ENCODE measurements around the gene WDR75.

The WDR75 gene

GRCh38 chr2:189506514-189506976, 65.3 kb downstream of the WDR75 start:
- Histone ChIP-seq H3K9ac (ENCODE audit: insufficient read length, low read depth) (no peak overlapping the region), H3K4me3 (ENCODE audit: insufficient read length, low read depth) (no peak overlapping the region), H3K9me3 (ENCODE audit: insufficient read depth, low read length) (peaks cover 5% of the 10 kb centered on the region; the same call in 1 of the 2 replicates), H3K4me1 (ENCODE audit: insufficient read depth, insufficient read length) (no peaks in the 10 kb centered on the region), H3K27me3 (ENCODE audit: insufficient read depth, insufficient read length) (no peaks in the 10 kb centered on the region), H3K36me3 (ENCODE audit: insufficient read depth, insufficient read length, low read length) (no peaks in the 10 kb centered on the region)
- TF ChIP-seq ZNF274 (IDR thresholded peaks at IDR 0.05; ENCODE audit: low read depth, low read length) (no peak), SUZ12 (IDR thresholded peaks at IDR 0.05; ENCODE audit: extremely low read depth, insufficient read depth, insufficient read length) (no peak), YY1 (IDR thresholded peaks at IDR 0.05; ENCODE audit: insufficient read depth, insufficient read length) (no peak)
- DNase-seq (ENCODE audit: low read depth, low spot score) = no peak

DNA sequence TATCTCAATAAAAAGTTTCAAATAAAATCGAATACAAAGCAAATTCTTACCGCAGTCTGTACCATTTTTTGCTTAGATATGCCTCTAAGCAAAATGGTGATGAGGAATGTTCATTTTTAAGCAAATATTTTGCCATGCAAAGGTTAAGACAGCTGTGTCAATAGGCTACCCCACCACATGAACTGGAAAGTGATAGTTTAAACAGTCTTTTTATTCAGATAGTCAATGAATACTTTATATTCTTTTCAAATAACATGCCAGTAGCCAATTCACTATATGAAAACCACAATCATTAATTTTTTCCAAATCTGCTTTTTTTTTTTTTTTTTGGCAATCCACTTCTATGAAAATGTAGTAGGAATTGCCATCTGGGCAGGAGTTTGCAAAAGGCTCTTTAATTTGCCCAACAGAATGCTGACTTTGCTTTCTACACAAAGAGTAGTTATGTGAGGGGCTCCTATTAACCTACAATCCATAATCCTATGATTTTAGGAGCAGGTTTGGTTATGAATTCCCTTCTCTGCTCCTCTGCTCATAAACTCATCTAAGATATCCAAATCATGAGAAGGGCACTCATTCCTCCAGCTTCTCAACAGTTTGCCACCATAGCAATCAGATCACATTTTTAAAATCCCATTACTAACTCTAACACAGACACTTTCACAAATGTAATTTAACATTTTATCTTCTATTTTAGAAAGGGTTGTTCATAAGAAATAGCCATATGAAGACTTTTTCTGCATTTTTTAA, 70.1 kb downstream of the WDR75 start:
- H3K36me3 ChIP-seq (ENCODE audit: insufficient read depth, insufficient read length, low read length) = no peaks in the 10 kb centered on the region
- H3K9me3 ChIP-seq (ENCODE audit: insufficient read depth, low read length) = peaks cover 5% of the 10 kb centered on the region; the same call in 1 of the 2 replicates
- DNase-seq (ENCODE audit: low read depth, low spot score) = no peak
- no peak for TF ChIP-seq ZNF274 (IDR thresholded peaks at IDR 0.05; ENCODE audit: low read depth, low read length)
- TF ChIP-seq SUZ12 (IDR thresholded peaks at IDR 0.05; ENCODE audit: extremely low read depth, insufficient read depth, insufficient read length) = no peak
- no peak for TF ChIP-seq YY1 (IDR thresholded peaks at IDR 0.05; ENCODE audit: insufficient read depth, insufficient read length)
- H3K4me1 ChIP-seq (ENCODE audit: insufficient read depth, insufficient read length) = no peaks in the 10 kb centered on the region
- H3K4me3 ChIP-seq (ENCODE audit: insufficient read length, low read depth) = no peak overlapping the region
- H3K9ac ChIP-seq (ENCODE audit: insufficient read length, low read depth) = no peak overlapping the region
- no peaks in the 10 kb centered on the region for H3K27me3 ChIP-seq (ENCODE audit: insufficient read depth, insufficient read length)

DNA sequence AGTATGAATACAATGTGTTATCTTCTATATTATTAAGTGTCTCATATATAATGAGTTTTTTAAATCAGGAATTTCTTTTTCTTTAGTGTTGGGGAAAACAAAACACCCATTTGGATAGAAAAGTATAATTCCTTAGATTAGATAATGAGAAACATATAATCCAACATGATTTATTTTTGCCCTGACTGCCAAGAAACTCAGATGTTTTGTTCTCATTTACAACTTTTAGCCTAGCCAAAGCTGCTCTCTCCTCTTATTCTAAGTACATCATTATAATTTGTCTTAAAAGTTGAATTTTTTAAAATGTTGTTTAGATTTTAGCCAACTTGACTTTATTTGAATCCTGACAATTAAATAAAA, 70.7 kb downstream of the WDR75 start:
- DNase-seq (ENCODE audit: low read depth, low spot score) = no peak
- Histone ChIP-seq H3K4me3 (ENCODE audit: insufficient read length, low read depth) (no peak overlapping the region), H3K36me3 (ENCODE audit: insufficient read depth, insufficient read length, low read length) (no peaks in the 10 kb centered on the region), H3K4me1 (ENCODE audit: insufficient read depth, insufficient read length) (no peaks in the 10 kb centered on the region), H3K9ac (ENCODE audit: insufficient read length, low read depth) (no peak overlapping the region), H3K9me3 (ENCODE audit: insufficient read depth, low read length) (peaks cover 5% of the 10 kb centered on the region; the same call in 1 of the 2 replicates), H3K27me3 (ENCODE audit: insufficient read depth, insufficient read length) (no peaks in the 10 kb centered on the region)
- TF ChIP-seq SUZ12 (IDR thresholded peaks at IDR 0.05; ENCODE audit: extremely low read depth, insufficient read depth, insufficient read length) (no peak), YY1 (IDR thresholded peaks at IDR 0.05; ENCODE audit: insufficient read depth, insufficient read length) (no peak), ZNF274 (IDR thresholded peaks at IDR 0.05; ENCODE audit: low read depth, low read length) (no peak)

- Histone ChIP-seq H3K9ac (ENCODE audit: insufficient read length, low read depth) (no peak overlapping the region), H3K36me3 (ENCODE audit: insufficient read depth, insufficient read length, low read length) (no peaks in the 10 kb centered on the region), H3K4me3 (ENCODE audit: insufficient read length, low read depth) (no peak overlapping the region), H3K27me3 (ENCODE audit: insufficient read depth, insufficient read length) (no peaks in the 10 kb centered on the region), H3K9me3 (ENCODE audit: insufficient read depth, low read length) (peaks cover 5% of the 10 kb centered on the region; the same call in 1 of the 2 replicates), H3K4me1 (ENCODE audit: insufficient read depth, insufficient read length) (no peaks in the 10 kb centered on the region)
- no peak for DNase-seq (ENCODE audit: low read depth, low spot score)
- TF ChIP-seq YY1 (IDR thresholded peaks at IDR 0.05; ENCODE audit: insufficient read depth, insufficient read length) (no peak), SUZ12 (IDR thresholded peaks at IDR 0.05; ENCODE audit: extremely low read depth, insufficient read depth, insufficient read length) (no peak), ZNF274 (IDR thresholded peaks at IDR 0.05; ENCODE audit: low read depth, low read length) (no peak)
Measured at GRCh38 chr2:189512879-189513278, 71.6 kb downstream of the WDR75 start.

DNA sequence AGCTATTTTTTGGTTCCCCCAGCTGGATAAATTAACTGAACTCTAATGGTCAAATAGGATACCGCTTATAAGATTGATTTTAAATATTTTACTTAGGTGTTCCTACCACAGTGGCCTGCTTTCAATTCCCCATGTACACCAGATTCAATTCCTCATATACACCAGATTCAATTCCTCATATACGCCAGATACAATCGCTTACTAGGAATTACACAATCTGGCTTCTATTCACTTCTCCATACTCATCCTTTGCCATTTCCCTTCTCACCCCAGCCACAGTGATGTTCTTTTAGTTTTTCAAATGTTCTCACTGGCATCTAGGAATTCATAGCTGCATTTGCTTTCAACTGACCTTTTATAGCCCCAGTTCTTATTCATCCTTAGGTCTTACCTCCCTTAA, 72.8 kb downstream of the WDR75 start:
- Histone ChIP-seq H3K9me3 (ENCODE audit: insufficient read depth, low read length) (peaks cover 5% of the 10 kb centered on the region; the same call in 1 of the 2 replicates), H3K4me1 (ENCODE audit: insufficient read depth, insufficient read length) (no peaks in the 10 kb centered on the region), H3K9ac (ENCODE audit: insufficient read length, low read depth) (no peak overlapping the region), H3K36me3 (ENCODE audit: insufficient read depth, insufficient read length, low read length) (no peaks in the 10 kb centered on the region), H3K4me3 (ENCODE audit: insufficient read length, low read depth) (no peak overlapping the region), H3K27me3 (ENCODE audit: insufficient read depth, insufficient read length) (no peaks in the 10 kb centered on the region)
- TF ChIP-seq YY1 (IDR thresholded peaks at IDR 0.05; ENCODE audit: insufficient read depth, insufficient read length) = no peak
- TF ChIP-seq SUZ12 (IDR thresholded peaks at IDR 0.05; ENCODE audit: extremely low read depth, insufficient read depth, insufficient read length) = no peak
- no peak for TF ChIP-seq ZNF274 (IDR thresholded peaks at IDR 0.05; ENCODE audit: low read depth, low read length)
- DNase-seq (ENCODE audit: low read depth, low spot score) = no peak

DNA sequence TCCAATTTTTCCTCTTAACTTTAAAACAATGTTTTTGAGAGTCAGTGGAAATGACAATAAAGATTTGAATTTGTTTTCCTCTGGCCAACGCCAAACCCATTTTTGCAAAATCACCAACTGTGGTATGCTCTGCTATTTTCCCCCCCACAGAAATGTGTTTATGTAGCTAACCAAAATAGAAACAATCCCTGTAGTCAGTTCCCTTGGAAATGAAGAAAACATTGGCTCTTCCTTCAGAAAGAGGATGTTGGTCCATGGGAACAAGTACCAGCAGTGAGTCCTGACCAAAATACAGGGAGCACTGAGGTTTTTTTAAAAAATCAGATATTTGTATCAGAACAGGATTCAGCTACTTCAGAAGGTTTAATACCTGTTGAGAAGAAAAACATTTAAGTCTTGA, 74.0 kb downstream of the WDR75 start:
- Histone ChIP-seq H3K4me3 (ENCODE audit: insufficient read length, low read depth) (no peak overlapping the region), H3K36me3 (ENCODE audit: insufficient read depth, insufficient read length, low read length) (no peaks in the 10 kb centered on the region), H3K9me3 (ENCODE audit: insufficient read depth, low read length) (no peaks in the 10 kb centered on the region), H3K27me3 (ENCODE audit: insufficient read depth, insufficient read length) (no peaks in the 10 kb centered on the region), H3K4me1 (ENCODE audit: insufficient read depth, insufficient read length) (no peaks in the 10 kb centered on the region), H3K9ac (ENCODE audit: insufficient read length, low read depth) (no peak overlapping the region)
- TF ChIP-seq YY1 (IDR thresholded peaks at IDR 0.05; ENCODE audit: insufficient read depth, insufficient read length) (no peak), SUZ12 (IDR thresholded peaks at IDR 0.05; ENCODE audit: extremely low read depth, insufficient read depth, insufficient read length) (no peak), ZNF274 (IDR thresholded peaks at IDR 0.05; ENCODE audit: low read depth, low read length) (no peak)
- DNase-seq (ENCODE audit: low read depth, low spot score) = no peak

- H3K4me1 ChIP-seq (ENCODE audit: insufficient read depth, insufficient read length) = no peaks in the 10 kb centered on the region
- no peak overlapping the region for H3K9ac ChIP-seq (ENCODE audit: insufficient read length, low read depth)
Measured at GRCh38 chr2:189516546-189516945, 75.3 kb downstream of the WDR75 start.

More at GRCh38 chr2:189516546-189516945, 75.3 kb downstream of the WDR75 start:
- DNase-seq (ENCODE audit: low read depth, low spot score) = no peak
- Histone ChIP-seq H3K36me3 (ENCODE audit: insufficient read depth, insufficient read length, low read length) (no peaks in the 10 kb centered on the region), H3K27me3 (ENCODE audit: insufficient read depth, insufficient read length) (no peaks in the 10 kb centered on the region), H3K9me3 (ENCODE audit: insufficient read depth, low read length) (no peaks in the 10 kb centered on the region), H3K4me3 (ENCODE audit: insufficient read length, low read depth) (no peak overlapping the region)
- TF ChIP-seq ZNF274 (IDR thresholded peaks at IDR 0.05; ENCODE audit: low read depth, low read length) (no peak), SUZ12 (IDR thresholded peaks at IDR 0.05; ENCODE audit: extremely low read depth, insufficient read depth, insufficient read length) (no peak), YY1 (IDR thresholded peaks at IDR 0.05; ENCODE audit: insufficient read depth, insufficient read length) (no peak)
